ENCODE measurements around the gene TF.

TF gene

DNA sequence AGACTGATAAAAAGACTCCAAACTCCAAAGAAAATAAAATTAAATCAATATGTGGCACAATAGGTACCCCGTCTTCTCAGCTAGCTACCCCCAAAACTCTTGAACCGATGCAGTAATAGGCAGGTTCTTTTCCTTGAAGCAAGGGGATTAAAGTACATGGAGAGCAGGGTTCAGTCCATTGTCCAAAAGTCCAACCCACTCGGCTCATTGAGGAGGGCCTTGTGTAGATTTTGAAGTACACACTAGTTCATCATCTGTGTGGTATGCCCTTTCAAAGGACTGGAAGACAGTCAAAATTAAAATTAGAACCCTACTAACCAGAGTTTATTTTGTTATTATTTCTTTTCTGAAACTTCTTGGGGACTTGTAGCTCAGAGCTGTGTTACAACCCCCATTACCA lies 23.3 kb downstream of the TF start:
- H3K4me3 ChIP-seq (replicated peaks; ENCODE audit: insufficient read depth, low read length): no peak overlapping the region
- DNase-seq (ENCODE audit: low read depth in 1 of 2, low spot score in 1 of 2): no peak
- H3K27me3 ChIP-seq (ENCODE audit: insufficient read depth, poor library complexity, severe bottlenecking): peaks cover 3% of the 10 kb centered on the region
- no peak for TF ChIP-seq SPI1 (IDR thresholded peaks at IDR 0.05; ENCODE audit: borderline replicate concordance, low read depth)
- TF ChIP-seq POLR2AphosphoS5 (IDR thresholded peaks at IDR 0.05; ENCODE audit: low read depth): no peak
- TF ChIP-seq GABPA (IDR thresholded peaks at IDR 0.05; ENCODE audit: low read depth): no peak
- TF ChIP-seq, protein P1, sequence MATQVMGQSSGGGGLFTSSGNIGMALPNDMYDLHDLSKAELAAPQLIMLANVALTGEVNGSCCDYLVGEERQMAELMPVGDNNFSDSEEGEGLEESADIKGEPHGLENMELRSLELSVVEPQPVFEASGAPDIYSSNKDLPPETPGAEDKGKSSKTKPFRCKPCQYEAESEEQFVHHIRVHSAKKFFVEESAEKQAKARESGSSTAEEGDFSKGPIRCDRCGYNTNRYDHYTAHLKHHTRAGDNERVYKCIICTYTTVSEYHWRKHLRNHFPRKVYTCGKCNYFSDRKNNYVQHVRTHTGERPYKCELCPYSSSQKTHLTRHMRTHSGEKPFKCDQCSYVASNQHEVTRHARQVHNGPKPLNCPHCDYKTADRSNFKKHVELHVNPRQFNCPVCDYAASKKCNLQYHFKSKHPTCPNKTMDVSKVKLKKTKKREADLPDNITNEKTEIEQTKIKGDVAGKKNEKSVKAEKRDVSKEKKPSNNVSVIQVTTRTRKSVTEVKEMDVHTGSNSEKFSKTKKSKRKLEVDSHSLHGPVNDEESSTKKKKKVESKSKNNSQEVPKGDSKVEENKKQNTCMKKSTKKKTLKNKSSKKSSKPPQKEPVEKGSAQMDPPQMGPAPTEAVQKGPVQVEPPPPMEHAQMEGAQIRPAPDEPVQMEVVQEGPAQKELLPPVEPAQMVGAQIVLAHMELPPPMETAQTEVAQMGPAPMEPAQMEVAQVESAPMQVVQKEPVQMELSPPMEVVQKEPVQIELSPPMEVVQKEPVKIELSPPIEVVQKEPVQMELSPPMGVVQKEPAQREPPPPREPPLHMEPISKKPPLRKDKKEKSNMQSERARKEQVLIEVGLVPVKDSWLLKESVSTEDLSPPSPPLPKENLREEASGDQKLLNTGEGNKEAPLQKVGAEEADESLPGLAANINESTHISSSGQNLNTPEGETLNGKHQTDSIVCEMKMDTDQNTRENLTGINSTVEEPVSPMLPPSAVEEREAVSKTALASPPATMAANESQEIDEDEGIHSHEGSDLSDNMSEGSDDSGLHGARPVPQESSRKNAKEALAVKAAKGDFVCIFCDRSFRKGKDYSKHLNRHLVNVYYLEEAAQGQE (IDR thresholded peaks at IDR 0.05; ENCODE audit: insufficient replicate concordance, low read depth): no peak
- TF ChIP-seq, protein P2, sequence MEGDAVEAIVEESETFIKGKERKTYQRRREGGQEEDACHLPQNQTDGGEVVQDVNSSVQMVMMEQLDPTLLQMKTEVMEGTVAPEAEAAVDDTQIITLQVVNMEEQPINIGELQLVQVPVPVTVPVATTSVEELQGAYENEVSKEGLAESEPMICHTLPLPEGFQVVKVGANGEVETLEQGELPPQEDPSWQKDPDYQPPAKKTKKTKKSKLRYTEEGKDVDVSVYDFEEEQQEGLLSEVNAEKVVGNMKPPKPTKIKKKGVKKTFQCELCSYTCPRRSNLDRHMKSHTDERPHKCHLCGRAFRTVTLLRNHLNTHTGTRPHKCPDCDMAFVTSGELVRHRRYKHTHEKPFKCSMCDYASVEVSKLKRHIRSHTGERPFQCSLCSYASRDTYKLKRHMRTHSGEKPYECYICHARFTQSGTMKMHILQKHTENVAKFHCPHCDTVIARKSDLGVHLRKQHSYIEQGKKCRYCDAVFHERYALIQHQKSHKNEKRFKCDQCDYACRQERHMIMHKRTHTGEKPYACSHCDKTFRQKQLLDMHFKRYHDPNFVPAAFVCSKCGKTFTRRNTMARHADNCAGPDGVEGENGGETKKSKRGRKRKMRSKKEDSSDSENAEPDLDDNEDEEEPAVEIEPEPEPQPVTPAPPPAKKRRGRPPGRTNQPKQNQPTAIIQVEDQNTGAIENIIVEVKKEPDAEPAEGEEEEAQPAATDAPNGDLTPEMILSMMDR (IDR thresholded peaks at IDR 0.05; ENCODE audit: insufficient read depth, low read length): no peak
- no peak overlapping the region for H3K27ac ChIP-seq (replicated peaks)

DNA sequence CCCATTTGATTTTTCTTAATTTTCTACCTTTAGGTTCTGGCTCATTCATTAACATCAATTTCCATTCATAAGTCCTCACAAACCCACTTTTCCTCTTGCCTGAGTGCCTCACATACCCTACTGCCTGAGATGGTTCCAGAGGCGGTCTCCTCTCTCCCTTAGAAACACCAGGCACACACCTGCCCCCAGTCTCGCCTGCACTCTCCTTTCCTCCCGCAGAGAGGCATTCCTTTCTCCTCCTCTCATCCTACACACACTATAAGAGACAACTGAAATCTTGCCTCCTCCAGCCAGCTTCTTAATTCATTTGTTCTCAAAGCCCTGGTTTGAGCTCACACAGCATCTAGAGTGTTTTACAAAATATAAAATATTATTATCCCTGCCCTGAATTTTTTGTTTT lies 27.5 kb downstream of the TF start:
- DNase-seq (ENCODE audit: low read depth in 1 of 2, low spot score in 1 of 2): no peak
- no peak overlapping the region for H3K4me3 ChIP-seq (replicated peaks; ENCODE audit: insufficient read depth, low read length)
- TF ChIP-seq, protein P1 (IDR thresholded peaks at IDR 0.05; ENCODE audit: insufficient replicate concordance, low read depth): no peak
- no peak for TF ChIP-seq SPI1 (IDR thresholded peaks at IDR 0.05; ENCODE audit: borderline replicate concordance, low read depth)
- no peak for TF ChIP-seq GABPA (IDR thresholded peaks at IDR 0.05; ENCODE audit: low read depth)
- TF ChIP-seq, protein P2 (IDR thresholded peaks at IDR 0.05; ENCODE audit: insufficient read depth, low read length): no peak
- TF ChIP-seq POLR2AphosphoS5 (IDR thresholded peaks at IDR 0.05; ENCODE audit: low read depth): no peak
- peaks cover 3% of the 10 kb centered on the region for H3K27me3 ChIP-seq (ENCODE audit: insufficient read depth, poor library complexity, severe bottlenecking)
- no peak overlapping the region for H3K27ac ChIP-seq (replicated peaks)

DNA sequence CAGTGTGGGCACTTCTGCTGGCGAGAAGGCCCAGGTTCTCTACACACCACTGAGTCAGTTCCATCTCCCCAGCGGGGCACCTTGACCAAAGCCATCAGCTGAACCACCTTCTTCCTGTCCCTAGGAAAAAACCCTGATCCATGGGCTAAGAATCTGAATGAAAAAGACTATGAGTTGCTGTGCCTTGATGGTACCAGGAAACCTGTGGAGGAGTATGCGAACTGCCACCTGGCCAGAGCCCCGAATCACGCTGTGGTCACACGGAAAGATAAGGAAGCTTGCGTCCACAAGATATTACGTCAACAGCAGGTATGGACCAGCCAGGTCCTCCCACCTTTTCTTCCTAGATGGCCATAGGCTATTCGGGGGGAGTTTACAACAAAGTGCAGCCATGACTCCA lies 29.1 kb downstream of the TF start:
- TF ChIP-seq GABPA (IDR thresholded peaks at IDR 0.05; ENCODE audit: low read depth): no peak
- TF ChIP-seq POLR2AphosphoS5 (IDR thresholded peaks at IDR 0.05; ENCODE audit: low read depth): no peak
- TF ChIP-seq, protein P1 (IDR thresholded peaks at IDR 0.05; ENCODE audit: insufficient replicate concordance, low read depth): no peak
- TF ChIP-seq, protein P2 (IDR thresholded peaks at IDR 0.05; ENCODE audit: insufficient read depth, low read length): no peak
- TF ChIP-seq SPI1 (IDR thresholded peaks at IDR 0.05; ENCODE audit: borderline replicate concordance, low read depth): no peak
- DNase-seq (ENCODE audit: low read depth in 1 of 2, low spot score in 1 of 2): no peak
- peaks cover 3% of the 10 kb centered on the region for H3K27me3 ChIP-seq (ENCODE audit: insufficient read depth, poor library complexity, severe bottlenecking)
- no peak overlapping the region for H3K27ac ChIP-seq (replicated peaks)
- no peak overlapping the region for H3K4me3 ChIP-seq (replicated peaks; ENCODE audit: insufficient read depth, low read length)
